D721Med (cell line): ENCODE data around the gene TSPO.

ENCODE experiments used
- DNase-seq: peaks from one replicate; pipeline ENCODE4 v3.0.0; 2011; ENCODE audit warnings: low spot score; ENCODE audit not compliant: insufficient read length
- FAIRE-seq: peaks from 2 replicates; lab custom pipeline; 2011; peaks lifted over from hg19 to GRCh38; lab: Jason Lieb, UNC
- CTCF ChIP-seq: IDR thresholded peaks from 2 replicates; pipeline ENCODE4 v1.5.1; 2012; ENCODE audit warnings: mild to moderate bottlenecking, control low read depth; ENCODE audit not compliant: insufficient read depth; ENCODE audit errors: missing control alignments

Gene TSPO

GRCh38 chr22:43147821-43148220, 3.5 kb upstream of the TSPO start:
- TF ChIP-seq CTCF = no peak
- DNase-seq (no peak), FAIRE-seq (no peak)

GRCh38 chr22:43148581-43148980, 2.8 kb upstream of the TSPO start:
- TF ChIP-seq CTCF = no peak
- DNase-seq (no peak), FAIRE-seq (no peak)

GRCh38 chr22:43150731-43151206, 590 bp upstream of the TSPO start:
- TF ChIP-seq CTCF = no peak
- DNase-seq (no peak), FAIRE-seq (no peak)

- DNase-seq (no peak), FAIRE-seq (no peak)
- no peak for TF ChIP-seq CTCF
Observed at GRCh38 chr22:43152003-43152356, 621 bp downstream of the TSPO start.

GRCh38 chr22:43152357-43153071, 1.2 kb downstream of the TSPO start:
- no peak for DNase-seq
- no peak for FAIRE-seq
- no peak for TF ChIP-seq CTCF

GRCh38 chr22:43153899-43154298, 2.5 kb downstream of the TSPO start:
- FAIRE-seq = no peak
- no peak for TF ChIP-seq CTCF
- no peak for DNase-seq

GRCh38 chr22:43154887-43155536, 3.7 kb downstream of the TSPO start:
- no peak for FAIRE-seq
- TF ChIP-seq CTCF = no peak
- DNase-seq = no peak
